Measurements from ENCODE around the gene MED9.

Gene MED9

DNA sequence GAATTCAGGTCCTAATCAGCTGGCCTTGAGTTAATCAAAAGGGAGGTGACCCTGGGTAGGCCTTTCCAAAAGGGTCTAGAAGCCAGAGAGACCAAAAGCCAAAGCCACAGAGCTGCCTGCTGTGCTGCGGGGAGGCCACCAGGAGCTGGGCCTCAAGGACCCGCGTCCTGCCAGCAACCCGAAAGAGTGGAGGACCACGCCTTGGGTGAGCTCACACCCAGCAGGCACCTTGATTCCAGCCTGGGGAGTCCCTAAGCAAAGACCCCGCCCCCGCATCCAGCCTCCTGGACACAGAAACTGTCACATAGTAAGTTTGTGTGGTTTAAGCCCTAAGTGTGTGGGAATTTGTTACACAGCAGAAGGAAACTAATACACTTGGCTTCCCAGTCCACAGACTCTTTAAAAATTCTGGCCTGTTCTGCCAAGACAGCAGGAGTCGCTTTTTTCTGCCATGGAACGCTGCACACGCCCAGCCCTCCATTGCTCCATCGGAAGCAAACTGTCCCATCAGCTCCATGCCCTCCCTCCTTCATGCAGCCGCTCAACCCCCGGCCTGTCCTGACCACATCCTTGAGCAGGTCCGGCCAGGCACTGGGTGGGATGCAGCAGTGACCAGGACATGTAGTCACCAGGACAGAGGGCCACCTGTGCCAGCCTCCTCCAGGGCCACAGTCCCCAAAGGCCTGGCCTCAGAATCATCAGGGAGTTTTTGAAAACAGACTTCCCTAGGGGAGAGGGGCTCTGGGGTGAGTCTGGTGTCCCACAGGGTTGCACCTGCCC, 40.3 kb downstream of the MED9 start:
- no peak overlapping the region for H3K4me2 ChIP-seq (ENCODE audit: low read depth, low read length, poor library complexity, severe bottlenecking)
- H2AFZ ChIP-seq (ENCODE audit: low read length): no peak overlapping the region

DNA sequence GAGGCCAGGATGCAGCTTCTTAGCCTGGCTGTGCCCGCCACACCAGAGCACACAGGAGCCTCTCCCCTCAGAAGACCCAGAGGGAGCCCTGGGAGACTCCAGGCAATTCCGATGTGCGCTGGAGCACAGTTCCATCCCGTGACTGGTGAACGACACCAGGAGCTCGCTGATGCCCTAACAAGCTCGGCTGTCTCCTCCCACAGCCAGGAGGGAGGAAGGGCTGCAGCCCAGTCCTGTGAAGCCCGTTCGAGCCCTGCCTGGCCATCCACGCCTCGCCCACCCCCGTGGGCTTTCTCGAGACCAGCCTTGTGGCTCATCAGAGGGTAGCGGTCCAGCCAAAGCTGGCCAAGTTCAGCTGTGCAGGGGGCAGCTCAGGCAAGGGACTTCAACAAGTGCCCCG, 41.2 kb downstream of the MED9 start:
- H3K9me2 ChIP-seq (replicated peaks; ENCODE audit: low read depth, low read length): no peaks in the 10 kb centered on the region

More for the DNA sequence above, 40.3 kb downstream of the MED9 start:
- Histone ChIP-seq H3K4me1 (ENCODE audit: insufficient read depth, low read length, poor library complexity, severe bottlenecking) (no peaks in the 10 kb centered on the region), H3F3A (ENCODE audit: low read depth) (no peaks in the 10 kb centered on the region), H3K27me3 (ENCODE audit: insufficient read depth, low read length, poor library complexity, severe bottlenecking) (no peaks in the 10 kb centered on the region), H3K9me3 (ENCODE audit: insufficient read depth, low read depth, low read length) (no peaks in the 10 kb centered on the region), H3K36me3 (ENCODE audit: insufficient read depth, low read length) (no peaks in the 10 kb centered on the region), H3K4me3 (ENCODE audit: low read length, poor library complexity, severe bottlenecking) (no peak overlapping the region), H3K9me2 (replicated peaks; ENCODE audit: low read depth, low read length) (no peaks in the 10 kb centered on the region), H3K79me2 (ENCODE audit: insufficient read depth, low read length) (no peaks in the 10 kb centered on the region), H4K20me1 (ENCODE audit: insufficient read depth, low read length, poor library complexity, severe bottlenecking) (no peaks in the 10 kb centered on the region), H3K9ac (ENCODE audit: low read depth, low read length, poor library complexity, severe bottlenecking) (no peak overlapping the region)
- TF ChIP-seq, protein P1, sequence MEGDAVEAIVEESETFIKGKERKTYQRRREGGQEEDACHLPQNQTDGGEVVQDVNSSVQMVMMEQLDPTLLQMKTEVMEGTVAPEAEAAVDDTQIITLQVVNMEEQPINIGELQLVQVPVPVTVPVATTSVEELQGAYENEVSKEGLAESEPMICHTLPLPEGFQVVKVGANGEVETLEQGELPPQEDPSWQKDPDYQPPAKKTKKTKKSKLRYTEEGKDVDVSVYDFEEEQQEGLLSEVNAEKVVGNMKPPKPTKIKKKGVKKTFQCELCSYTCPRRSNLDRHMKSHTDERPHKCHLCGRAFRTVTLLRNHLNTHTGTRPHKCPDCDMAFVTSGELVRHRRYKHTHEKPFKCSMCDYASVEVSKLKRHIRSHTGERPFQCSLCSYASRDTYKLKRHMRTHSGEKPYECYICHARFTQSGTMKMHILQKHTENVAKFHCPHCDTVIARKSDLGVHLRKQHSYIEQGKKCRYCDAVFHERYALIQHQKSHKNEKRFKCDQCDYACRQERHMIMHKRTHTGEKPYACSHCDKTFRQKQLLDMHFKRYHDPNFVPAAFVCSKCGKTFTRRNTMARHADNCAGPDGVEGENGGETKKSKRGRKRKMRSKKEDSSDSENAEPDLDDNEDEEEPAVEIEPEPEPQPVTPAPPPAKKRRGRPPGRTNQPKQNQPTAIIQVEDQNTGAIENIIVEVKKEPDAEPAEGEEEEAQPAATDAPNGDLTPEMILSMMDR (conservative IDR thresholded peaks at IDR 0.05; ENCODE audit: low read length): no peak
- TF ChIP-seq EZH2phosphoT487 (IDR thresholded peaks at IDR 0.05; ENCODE audit: borderline replicate concordance): no peak

DNA sequence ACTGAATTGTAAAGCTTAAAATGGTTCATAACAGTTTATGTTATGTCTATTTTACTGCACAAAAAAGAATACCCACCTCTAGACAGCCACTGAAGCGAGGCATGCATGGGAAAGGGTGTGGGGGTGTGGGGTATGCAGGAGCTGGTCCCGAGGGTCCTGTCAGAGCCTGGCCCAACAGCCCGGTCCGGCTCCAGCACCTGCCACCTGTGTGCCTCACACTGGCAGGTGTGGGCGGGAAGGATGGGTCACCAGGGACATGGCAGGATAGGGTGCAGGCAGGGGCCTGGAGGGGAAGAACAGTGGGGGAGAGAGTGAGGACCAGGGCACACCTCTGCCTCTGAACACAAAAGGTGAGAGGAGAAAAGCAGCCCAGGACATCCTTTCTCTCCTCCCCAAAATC, 42.2 kb downstream of the MED9 start:
- no peak for TF ChIP-seq EZH2phosphoT487 (IDR thresholded peaks at IDR 0.05; ENCODE audit: borderline replicate concordance)
- TF ChIP-seq, protein P1 (conservative IDR thresholded peaks at IDR 0.05; ENCODE audit: low read length): no peak
- Histone ChIP-seq H3K4me1 (ENCODE audit: insufficient read depth, low read length, poor library complexity, severe bottlenecking) (no peaks in the 10 kb centered on the region), H3K27me3 (ENCODE audit: insufficient read depth, low read length, poor library complexity, severe bottlenecking) (no peaks in the 10 kb centered on the region), H4K20me1 (ENCODE audit: insufficient read depth, low read length, poor library complexity, severe bottlenecking) (no peaks in the 10 kb centered on the region), H3K9me3 (ENCODE audit: insufficient read depth, low read depth, low read length) (no peaks in the 10 kb centered on the region), H3K9ac (ENCODE audit: low read depth, low read length, poor library complexity, severe bottlenecking) (no peak overlapping the region), H3F3A (ENCODE audit: low read depth) (no peaks in the 10 kb centered on the region), H3K9me2 (replicated peaks; ENCODE audit: low read depth, low read length) (no peaks in the 10 kb centered on the region), H2AFZ (ENCODE audit: low read length) (no peak overlapping the region), H3K79me2 (ENCODE audit: insufficient read depth, low read length) (no peaks in the 10 kb centered on the region), H3K36me3 (ENCODE audit: insufficient read depth, low read length) (no peaks in the 10 kb centered on the region), H3K4me3 (ENCODE audit: low read length, poor library complexity, severe bottlenecking) (no peak overlapping the region), H3K4me2 (ENCODE audit: low read depth, low read length, poor library complexity, severe bottlenecking) (no peak overlapping the region)

More for the DNA sequence above, 41.2 kb downstream of the MED9 start:
- no peak overlapping the region for H3K9ac ChIP-seq (ENCODE audit: low read depth, low read length, poor library complexity, severe bottlenecking)
- no peak overlapping the region for H2AFZ ChIP-seq (ENCODE audit: low read length)
- no peaks in the 10 kb centered on the region for H3F3A ChIP-seq (ENCODE audit: low read depth)
- no peak overlapping the region for H3K4me3 ChIP-seq (ENCODE audit: low read length, poor library complexity, severe bottlenecking)
- H3K9me3 ChIP-seq (ENCODE audit: insufficient read depth, low read depth, low read length): no peaks in the 10 kb centered on the region
- H3K4me2 ChIP-seq (ENCODE audit: low read depth, low read length, poor library complexity, severe bottlenecking): no peak overlapping the region
- H3K4me1 ChIP-seq (ENCODE audit: insufficient read depth, low read length, poor library complexity, severe bottlenecking): no peaks in the 10 kb centered on the region
- H4K20me1 ChIP-seq (ENCODE audit: insufficient read depth, low read length, poor library complexity, severe bottlenecking): no peaks in the 10 kb centered on the region
- H3K79me2 ChIP-seq (ENCODE audit: insufficient read depth, low read length): no peaks in the 10 kb centered on the region
- TF ChIP-seq EZH2phosphoT487 (IDR thresholded peaks at IDR 0.05; ENCODE audit: borderline replicate concordance): no peak
- TF ChIP-seq, protein P1 (conservative IDR thresholded peaks at IDR 0.05; ENCODE audit: low read length): no peak
- no peaks in the 10 kb centered on the region for H3K27me3 ChIP-seq (ENCODE audit: insufficient read depth, low read length, poor library complexity, severe bottlenecking)
- no peaks in the 10 kb centered on the region for H3K36me3 ChIP-seq (ENCODE audit: insufficient read depth, low read length)
